ENCODE measurements around the gene TUBB6.
A peak's percentile ranks its signal among the peaks of the same experiment; 100 is the strongest.

The TUBB6 gene

DNA sequence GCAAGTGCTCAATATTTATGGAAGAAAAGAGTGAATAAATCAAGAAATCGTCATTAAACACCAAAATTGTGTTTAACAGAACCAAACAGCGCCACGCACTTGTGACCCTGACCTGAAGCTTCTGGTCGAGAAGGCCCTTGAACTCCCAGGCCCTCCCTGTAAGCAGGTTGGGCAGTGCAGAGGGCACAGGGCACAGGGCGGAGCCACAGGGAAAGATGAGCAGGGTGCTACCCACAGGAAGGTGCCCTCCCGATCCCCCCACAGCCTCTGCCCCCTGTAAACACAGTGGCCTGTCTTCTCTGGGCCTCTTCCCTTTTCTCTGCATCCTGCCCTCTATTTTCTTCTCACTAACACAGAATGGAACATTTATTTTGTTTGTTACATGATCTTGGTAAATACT lies 16.9 kb upstream of the TUBB6 start:
- no peak overlapping the region for H3K4me3 ChIP-seq (ENCODE audit: control insufficient read depth, low read depth, low read length)
- DNase-seq (ENCODE audit: low read depth): no peak
- no peak for TF ChIP-seq CTCF (conservative IDR thresholded peaks at IDR 0.05; ENCODE audit: control insufficient read depth, insufficient read depth, low read depth, low read length)

DNA sequence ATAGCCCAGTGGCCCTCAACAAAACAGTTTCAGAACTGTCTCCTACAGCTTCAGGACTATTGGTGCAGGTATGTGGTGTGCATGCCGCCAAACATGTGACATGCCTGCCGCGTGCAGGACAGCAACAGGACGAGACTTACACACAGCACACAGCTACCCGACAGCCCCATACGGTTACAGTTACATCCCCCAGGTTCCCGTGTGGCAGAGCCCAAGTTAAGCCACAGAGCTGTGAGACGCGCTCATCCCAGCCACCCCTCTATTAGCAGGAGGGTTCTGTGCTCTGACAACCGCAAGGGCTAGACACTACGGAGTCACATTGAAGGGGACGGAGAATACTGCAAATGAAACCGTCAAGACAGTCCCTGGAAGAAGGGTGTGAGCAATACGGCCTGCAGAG lies 16.4 kb upstream of the TUBB6 start:
- no peak overlapping the region for H3K4me3 ChIP-seq (ENCODE audit: control insufficient read depth, low read depth, low read length)
- DNase-seq (ENCODE audit: low read depth): no peak
- no peak for TF ChIP-seq CTCF (conservative IDR thresholded peaks at IDR 0.05; ENCODE audit: control insufficient read depth, insufficient read depth, low read depth, low read length)

DNA sequence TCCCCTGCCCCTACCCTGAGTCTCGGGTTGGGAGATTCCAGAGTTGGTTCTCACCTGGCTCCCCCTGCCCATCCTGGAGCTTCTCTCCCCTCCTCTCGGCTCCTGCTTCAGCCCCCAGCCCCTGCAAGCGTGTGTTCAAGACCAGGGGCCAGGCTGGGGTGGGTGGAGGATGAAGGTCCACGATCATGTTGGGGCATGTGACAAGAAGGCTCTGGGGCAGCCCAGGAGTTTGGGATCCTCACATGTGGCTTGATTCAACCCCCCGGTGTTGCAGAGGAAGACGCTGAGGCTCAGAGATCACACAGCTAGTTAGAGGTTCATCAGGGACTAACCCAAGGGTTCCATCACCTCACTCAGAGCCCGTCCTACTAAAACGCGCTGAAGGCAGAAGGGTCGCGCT lies 14.2 kb upstream of the TUBB6 start:
- no peak overlapping the region for H3K4me3 ChIP-seq (ENCODE audit: control insufficient read depth, low read depth, low read length)
- DNase-seq (ENCODE audit: low read depth): no peak
- TF ChIP-seq CTCF (conservative IDR thresholded peaks at IDR 0.05; ENCODE audit: control insufficient read depth, insufficient read depth, low read depth, low read length): no peak

GRCh38 chr18:12295389-12296086 lies 12.5 kb upstream of the TUBB6 start:
- no peak for TF ChIP-seq CTCF (conservative IDR thresholded peaks at IDR 0.05; ENCODE audit: control insufficient read depth, insufficient read depth, low read depth, low read length)
- no peak overlapping the region for H3K4me3 ChIP-seq (ENCODE audit: control insufficient read depth, low read depth, low read length)
- DNase-seq (ENCODE audit: low read depth): peak; percentile 72

DNA sequence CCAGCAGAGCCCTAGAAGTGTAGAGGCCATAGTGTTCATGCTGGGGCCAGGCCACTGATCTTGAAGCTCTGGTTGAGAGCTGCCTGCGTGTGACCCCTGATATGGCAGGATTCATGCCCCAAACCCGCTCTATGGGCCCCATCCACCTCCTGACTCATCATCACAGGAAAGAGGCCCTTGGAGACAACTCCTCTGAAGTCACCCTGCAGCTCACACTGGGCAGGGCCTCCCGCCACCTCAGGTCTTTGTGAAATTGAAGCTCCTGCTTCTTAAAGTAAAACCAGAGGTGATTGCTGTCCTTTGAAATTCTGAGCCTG lies 12.0 kb upstream of the TUBB6 start:
- H3K4me3 ChIP-seq (ENCODE audit: control insufficient read depth, low read depth, low read length): no peak overlapping the region
- DNase-seq (ENCODE audit: low read depth): peak; percentile 56
- TF ChIP-seq CTCF (conservative IDR thresholded peaks at IDR 0.05; ENCODE audit: control insufficient read depth, insufficient read depth, low read depth, low read length): no peak

DNA sequence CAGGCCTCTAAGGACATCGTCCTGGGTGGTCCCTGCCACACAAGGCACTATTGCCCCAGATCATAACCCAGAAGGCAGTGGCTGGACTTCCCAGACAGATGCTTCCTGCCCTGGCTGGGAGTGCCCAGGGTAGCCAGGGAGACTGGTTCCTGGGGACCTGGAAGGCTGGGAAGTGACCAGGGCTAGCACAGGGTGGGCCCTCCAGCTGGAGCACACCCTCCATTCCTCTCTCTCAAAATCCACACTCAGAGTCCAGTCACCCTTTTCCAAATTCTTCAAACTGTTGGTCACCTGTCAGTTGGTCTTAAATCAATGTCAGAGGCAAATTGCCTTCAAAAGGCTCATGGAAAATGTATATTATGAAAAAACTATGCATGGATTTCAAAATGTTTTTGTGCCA lies 11.6 kb upstream of the TUBB6 start:
- no peak overlapping the region for H3K4me3 ChIP-seq (ENCODE audit: control insufficient read depth, low read depth, low read length)
- no peak for DNase-seq (ENCODE audit: low read depth)
- TF ChIP-seq CTCF (conservative IDR thresholded peaks at IDR 0.05; ENCODE audit: control insufficient read depth, insufficient read depth, low read depth, low read length): no peak

DNA sequence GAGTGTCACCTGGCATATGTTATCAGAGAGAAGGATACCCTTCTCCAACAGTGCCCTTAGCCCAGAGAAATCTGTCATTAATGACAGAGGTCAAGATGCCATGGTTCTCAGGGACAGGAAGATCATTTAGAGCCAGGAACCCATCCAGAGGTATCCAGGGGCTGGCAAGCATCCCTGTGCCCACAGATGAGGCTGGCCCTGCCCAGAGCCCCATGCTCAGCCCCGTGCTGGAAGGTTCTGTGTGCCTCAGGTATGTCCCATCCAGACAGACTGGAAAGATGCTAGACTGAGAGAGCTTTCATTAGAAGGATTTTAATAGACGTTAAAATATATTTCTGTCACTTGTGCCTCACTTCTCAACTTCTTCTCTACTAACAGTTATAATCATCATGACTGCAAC lies 8.2 kb upstream of the TUBB6 start:
- no peak overlapping the region for H3K4me3 ChIP-seq (ENCODE audit: control insufficient read depth, low read depth, low read length)
- TF ChIP-seq CTCF (conservative IDR thresholded peaks at IDR 0.05; ENCODE audit: control insufficient read depth, insufficient read depth, low read depth, low read length): no peak
- no peak for DNase-seq (ENCODE audit: low read depth)
